ENCODE results near the gene OR2W1. TPM values are rescaled to one million over a fixed set of nuclear protein-coding genes. Genes with fewer than 3 reads are reported as not detected.

The OR2W1 gene
- not detected for total RNA-seq

GRCh38 chr6:29045075-29045474 is at the start of gene OR2W1:
OR2W1 (minus strand) TSS chr6:29045175; CDS start chr6:29045175, 0 bp downstream.

DNA sequence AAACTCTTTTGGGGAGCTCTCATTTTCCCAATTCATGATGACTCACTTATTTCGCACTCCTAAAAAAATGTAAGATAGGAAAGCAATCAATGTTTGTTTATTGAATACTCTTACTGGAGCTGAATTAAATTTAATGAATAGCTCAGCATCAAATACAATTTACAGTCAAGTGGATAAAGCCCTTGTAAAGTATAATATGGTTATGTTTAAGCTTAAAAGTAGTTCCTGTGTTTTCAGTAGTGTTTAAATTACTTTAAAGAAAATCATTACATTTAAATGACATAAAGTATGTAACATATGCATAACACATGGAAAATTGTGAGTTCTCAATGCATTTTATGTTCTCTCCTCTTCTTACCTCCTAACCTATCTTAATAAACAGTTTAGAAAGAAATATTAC is 42.2 kb upstream of the OR2W1 start, which contains the start of gene OR2B3:
OR2B3 (minus strand) TSS at position 101 of the 400 bp plus-strand sequence; CDS start at position 36, 65 bp downstream.

GRCh38 chr6:29005183-29005885 is 39.6 kb downstream of the OR2W1 start, which contains the start of gene ZNF311:
ZNF311 (minus strand) TSS chr6:29005315; CDS start chr6:29003954, 1,361 bp downstream.

Other genes starting within 250 kb of the OR2W1 start
- 10 to 100 TPM; 53.3 to 83.9 TPM for gene TRIM27, start 121.2 kb downstream of the OR2W1 start, total RNA-seq
- gene ZNF311, start 39.9 kb downstream of the OR2W1 start, total RNA-seq: 1 to 10 TPM in 1 of 2 donors, under 1 TPM in 1; 1.00 to 1.7 TPM
- gene OR2B3, start 42.1 kb upstream of the OR2W1 start, total RNA-seq: not detected
- gene OR2J1, start 54.3 kb upstream of the OR2W1 start, total RNA-seq: not detected
- not detected for gene OR2J3, start 62.9 kb upstream of the OR2W1 start, total RNA-seq
- gene OR2J2, start 125.7 kb upstream of the OR2W1 start, total RNA-seq: not detected